ENCODE measurements around the gene BCAT1.

- no peak for TF ChIP-seq CTCF (IDR thresholded peaks at IDR 0.05)
- no peak for TF ChIP-seq POLR2A (IDR thresholded peaks at IDR 0.05)
Observed at GRCh38 chr12:24881724-24882371, 67.1 kb downstream of the BCAT1 start.
